KMS-11 (cell line): ENCODE data around the gene CACNB4.

Experiments used
- H2AFZ ChIP-seq: fragments of 200-600 bp; sonication (generic); 2 replicates; pipeline ENCODE4 v1.6.1; 2016; ENCODE audit warnings: antibody characterized with exemption, mixed run types, low read depth
- H3K27ac ChIP-seq: fragments of 200-600 bp; sonication (generic); 2 replicates; pipeline ENCODE4 v1.6.1; 2016; ENCODE audit warnings: mild to moderate bottlenecking, mixed run types
- H3K27me3 ChIP-seq: fragments of 200-600 bp; sonication (generic); 2 replicates; pipeline ENCODE4 v1.6.1; 2017; ENCODE audit warnings: mild to moderate bottlenecking, low read depth, mixed run types, moderate library complexity; ENCODE audit not compliant: insufficient read depth
- H3K36me3 ChIP-seq: fragments of 200-600 bp; sonication (generic); 2 replicates; pipeline ENCODE4 v1.6.1; 2017; ENCODE audit warnings: mild to moderate bottlenecking, mixed run types; ENCODE audit not compliant: insufficient read depth
- H3K4me1 ChIP-seq: fragments of 200-600 bp; sonication (generic); 2 replicates; pipeline ENCODE4 v1.6.1; 2016; ENCODE audit warnings: mild to moderate bottlenecking, low read depth, mixed run types; ENCODE audit not compliant: poor library complexity, severe bottlenecking
- H3K4me2 ChIP-seq: fragments of 200-600 bp; sonication (generic); 2 replicates; pipeline ENCODE4 v1.7.0; 2016; ENCODE audit warnings: mild to moderate bottlenecking, mixed run types
- H3K4me3 ChIP-seq: fragments of 200-600 bp; sonication (generic); IDR thresholded peaks from 2 replicates; pipeline ENCODE4 v1.6.1; 2017; ENCODE audit warnings: low read depth, low read length, mixed read lengths; ENCODE audit not compliant: insufficient read depth
- H3K79me2 ChIP-seq: fragments of 200-600 bp; sonication (generic); 2 replicates; pipeline ENCODE4 v1.6.1; 2016; ENCODE audit warnings: low read depth, mixed run types; ENCODE audit not compliant: insufficient read depth
- H3K9ac ChIP-seq: fragments of 200-600 bp; sonication (generic); 2 replicates; pipeline ENCODE4 v1.6.1; 2016; ENCODE audit warnings: mild to moderate bottlenecking, mixed run types
- H4K20me1 ChIP-seq: fragments of 200-600 bp; sonication (generic); 2 replicates; pipeline ENCODE4 v1.6.1; 2016; ENCODE audit warnings: mild to moderate bottlenecking, mixed run types; ENCODE audit not compliant: insufficient read depth
- CTCF ChIP-seq: fragments of 200-600 bp; sonication (generic); conservative IDR thresholded peaks from 2 replicates; pipeline ENCODE4 v1.6.1; 2017; ENCODE audit warnings: low read depth, mild to moderate bottlenecking, antibody characterized with exemption, low read length, moderate library complexity, mixed read lengths

CACNB4 gene

GRCh38 chr2:151952691-151953456, 146.0 kb downstream of the CACNB4 start:
- Histone ChIP-seq H2AFZ (no peak overlapping the region), H4K20me1 (no peaks in the 10 kb centered on the region), H3K36me3 (no peaks in the 10 kb centered on the region), H3K4me1 (no peaks in the 10 kb centered on the region), H3K27ac (no peak overlapping the region), H3K27me3 (no peaks in the 10 kb centered on the region), H3K4me3 (no peak overlapping the region), H3K79me2 (no peaks in the 10 kb centered on the region), H3K4me2 (no peak overlapping the region), H3K9ac (no peak overlapping the region)
- no peak for TF ChIP-seq CTCF

GRCh38 chr2:151947813-151948165, 151.1 kb downstream of the CACNB4 start:
- no peak overlapping the region for H2AFZ ChIP-seq
- TF ChIP-seq CTCF = no peak

GRCh38 chr2:151946899-151947812, 151.7 kb downstream of the CACNB4 start:
- Histone ChIP-seq H2AFZ (no peak overlapping the region), H3K36me3 (no peaks in the 10 kb centered on the region), H3K4me3 (no peak overlapping the region), H3K4me1 (no peaks in the 10 kb centered on the region), H3K27me3 (no peaks in the 10 kb centered on the region), H3K79me2 (no peaks in the 10 kb centered on the region), H4K20me1 (no peaks in the 10 kb centered on the region), H3K27ac (no peak overlapping the region), H3K9ac (no peak overlapping the region), H3K4me2 (no peak overlapping the region)
- TF ChIP-seq CTCF = peak; percentile 46

More at GRCh38 chr2:151947813-151948165, 151.1 kb downstream of the CACNB4 start:
- Histone ChIP-seq H3K27ac (no peak overlapping the region), H3K27me3 (no peaks in the 10 kb centered on the region), H3K9ac (no peak overlapping the region), H3K4me2 (no peak overlapping the region), H4K20me1 (no peaks in the 10 kb centered on the region), H3K79me2 (no peaks in the 10 kb centered on the region), H3K36me3 (no peaks in the 10 kb centered on the region), H3K4me3 (no peak overlapping the region), H3K4me1 (no peaks in the 10 kb centered on the region)

GRCh38 chr2:151946250-151946884, 152.5 kb downstream of the CACNB4 start:
- Histone ChIP-seq H4K20me1 (no peaks in the 10 kb centered on the region), H3K4me2 (no peak overlapping the region), H3K9ac (no peak overlapping the region), H3K36me3 (no peaks in the 10 kb centered on the region), H3K4me3 (no peak overlapping the region), H3K27ac (no peak overlapping the region), H3K79me2 (no peaks in the 10 kb centered on the region), H3K27me3 (no peaks in the 10 kb centered on the region), H3K4me1 (no peaks in the 10 kb centered on the region), H2AFZ (no peak overlapping the region)
- TF ChIP-seq CTCF = no peak
